LNCaP clone FGC (cell line): ENCODE measurements around the gene DHX9.

ENCODE experiments used
- DNase-seq: peaks from one replicate; pipeline ENCODE4 v3.0.0-alpha.2; 2011; ENCODE audit warnings: low read depth
- H3K4me3 ChIP-seq: 2 replicates; pipeline ENCODE4 v1.5.1; 2011; ENCODE audit warnings: mild to moderate bottlenecking, low read depth, low read length, control low read depth
- CTCF ChIP-seq: IDR thresholded peaks from 2 replicates; pipeline ENCODE4 v1.5.1; 2012; ENCODE audit warnings: mild to moderate bottlenecking; ENCODE audit not compliant: control insufficient read depth, insufficient read depth; ENCODE audit errors: extremely low read depth

The DHX9 gene

GRCh38 chr1:182803846-182804245 is 35.3 kb upstream of the DHX9 start:
- DNase-seq, result no peak
- TF ChIP-seq CTCF, result no peak
- no peak overlapping the region for H3K4me3 ChIP-seq

- 0 out of 2 replicates have a peak, but pooled peaks have one; percentile 5 for TF ChIP-seq CTCF
- no peak overlapping the region for H3K4me3 ChIP-seq
- no peak for DNase-seq
These were observed 33.0 kb upstream of the DHX9 start for GRCh38 chr1:182806015-182806678.

GRCh38 chr1:182807907-182808306 is 31.2 kb upstream of the DHX9 start:
- no peak for TF ChIP-seq CTCF
- no peak for DNase-seq
- no peak overlapping the region for H3K4me3 ChIP-seq

GRCh38 chr1:182809414-182809957 is 29.7 kb upstream of the DHX9 start:
- no peak overlapping the region for H3K4me3 ChIP-seq
- TF ChIP-seq CTCF, result no peak
- DNase-seq, result no peak

- H3K4me3 ChIP-seq, result no peak overlapping the region
- no peak for DNase-seq
- TF ChIP-seq CTCF, result peak; percentile 27; the same call in 1 of the 2 replicates
These were observed 27.0 kb upstream of the DHX9 start for GRCh38 chr1:182811975-182812722.

GRCh38 chr1:182816863-182817262 is 22.3 kb upstream of the DHX9 start:
- no peak overlapping the region for H3K4me3 ChIP-seq
- no peak for DNase-seq
- TF ChIP-seq CTCF, result no peak
